Activated T-cell treated with anti-CD3 and anti-CD28 coated beads, Interleukin-2, amount 50 U/mL, for 72 hours (primary cell): ENCODE measurements around the gene ESR2. TPM values are rescaled to one million over a fixed set of nuclear protein-coding genes. Genes with fewer than 3 reads are reported as not detected.
"Not testable (repeated sequence)": the region's sequence is repeated elsewhere in the genome, so short reads cannot be mapped to it uniquely, and the experiment has no call there.

Experiments
- ATAC-seq, 2 donors: fragments of 150-1000 bp; cut with Tn5 transposase; replicated peaks in 1 of 2; 2 replicates each; pipeline ENCODE4 v1.10.0; 2021; ENCODE audit warnings: moderate library complexity in 2 of 2, mild to moderate bottlenecking in 1 of 2
- DNase-seq, 2 donors: peaks; one replicate each; pipeline ENCODE4 v3.0.0; 2021 to 2022; ENCODE audit warnings: mixed read lengths in 1 of 2
- H3K27ac Mint-ChIP-seq: one replicate; pipeline ENCODE4 v1.8.0; 2022; ENCODE audit warnings: mild to moderate bottlenecking, moderate library complexity, mixed read lengths
- H3K27me3 Mint-ChIP-seq: one replicate; pipeline ENCODE4 v1.8.0; 2022; ENCODE audit warnings: low read depth, mixed read lengths
- H3K36me3 Mint-ChIP-seq, 2 donors: one replicate each; pipeline ENCODE4 v1.8.0; 2022; ENCODE audit warnings: mixed read lengths in 2 of 2, mild to moderate bottlenecking in 1 of 2; ENCODE audit not compliant: insufficient read depth in 2 of 2
- H3K4me1 Mint-ChIP-seq: one replicate; pipeline ENCODE4 v1.8.0; 2022; ENCODE audit warnings: low read depth, mixed read lengths
- H3K4me3 Mint-ChIP-seq, 2 donors: one replicate each; pipeline ENCODE4 v1.8.0; 2022; ENCODE audit warnings: mild to moderate bottlenecking in 2 of 2, mixed read lengths in 2 of 2, moderate library complexity in 2 of 2
- H3K9me3 Mint-ChIP-seq, 2 donors: one replicate each; pipeline ENCODE4 v1.8.0; 2022; ENCODE audit warnings: mixed read lengths in 2 of 2
- total RNA-seq, 2 donors: library from RNA; stranded (reverse); gene quantifications; one replicate each; pipeline ENCODE4 v1.2.3, GENCODE V29; 2022

ESR2 gene
- total RNA-seq, 2 donors from 2014 or later: 0.23 to 1.0 TPM

- ATAC-seq (no peak), DNase-seq (no peak)
- no peak overlapping the region for H3K27ac Mint-ChIP-seq
- H3K4me1 Mint-ChIP-seq: no peaks in the 10 kb centered on the region
- no peak overlapping the region for H3K4me3 Mint-ChIP-seq
- H3K9me3 Mint-ChIP-seq: no peaks in the 10 kb centered on the region
- H3K36me3 Mint-ChIP-seq: peaks cover 2% of the 10 kb centered on the region in 2 donors
- no peaks in the 10 kb centered on the region for H3K27me3 Mint-ChIP-seq
Measured at GRCh38 chr14:64213853-64214570, 80.2 kb downstream of the ESR2 start.

GRCh38 chr14:64213086-64213485 lies 81.1 kb downstream of the ESR2 start:
- no peak for DNase-seq
- Mint-ChIP-seq H3K27ac (no peak overlapping the region), H3K4me3 (no peak overlapping the region), H3K36me3 (peaks cover 2% of the 10 kb centered on the region in 2 donors), H3K27me3 (no peaks in the 10 kb centered on the region), H3K9me3 (no peaks in the 10 kb centered on the region), H3K4me1 (no peaks in the 10 kb centered on the region)
- ATAC-seq: no peak

- no peak for ATAC-seq
- no peaks in the 10 kb centered on the region for H3K9me3 Mint-ChIP-seq
Measured at GRCh38 chr14:64212666-64213065, 81.5 kb downstream of the ESR2 start.

GRCh38 chr14:64210912-64211311 lies 83.3 kb downstream of the ESR2 start:
- not testable (repeated sequence) for ATAC-seq, H3K9me3 Mint-ChIP-seq, H3K4me1 Mint-ChIP-seq, DNase-seq, H3K27me3 Mint-ChIP-seq, H3K4me3 Mint-ChIP-seq, H3K36me3 Mint-ChIP-seq
- peak overlapping the region; percentile 13 for H3K27ac Mint-ChIP-seq

More at GRCh38 chr14:64212666-64213065, 81.5 kb downstream of the ESR2 start:
- Mint-ChIP-seq H3K36me3 (peaks cover 2% of the 10 kb centered on the region in 2 donors), H3K4me3 (no peak overlapping the region), H3K27me3 (no peaks in the 10 kb centered on the region), H3K27ac (no peak overlapping the region), H3K4me1 (no peaks in the 10 kb centered on the region)
- DNase-seq: no peak

GRCh38 chr14:64210216-64210615 lies 84.0 kb downstream of the ESR2 start:
- no peaks in the 10 kb centered on the region for H3K4me1 Mint-ChIP-seq
- ATAC-seq: no peak
- H3K4me3 Mint-ChIP-seq: no peak overlapping the region
- no peaks in the 10 kb centered on the region for H3K9me3 Mint-ChIP-seq
- no peak overlapping the region for H3K27ac Mint-ChIP-seq
- H3K27me3 Mint-ChIP-seq: no peaks in the 10 kb centered on the region
- H3K36me3 Mint-ChIP-seq: peaks cover 0 to under 1% of the 10 kb centered on the region in 2 donors
- no peak for DNase-seq

- ATAC-seq (no peak), DNase-seq (no peak)
Measured at GRCh38 chr14:64209444-64210131, 84.6 kb downstream of the ESR2 start.

GRCh38 chr14:64208981-64209380 lies 85.2 kb downstream of the ESR2 start:
- DNase-seq (no peak), ATAC-seq (no peak)
- no peak overlapping the region for H3K4me3 Mint-ChIP-seq
- no peak overlapping the region for H3K27ac Mint-ChIP-seq
- no peaks in the 10 kb centered on the region for H3K9me3 Mint-ChIP-seq
- no peaks in the 10 kb centered on the region for H3K36me3 Mint-ChIP-seq
- no peaks in the 10 kb centered on the region for H3K4me1 Mint-ChIP-seq
- H3K27me3 Mint-ChIP-seq: no peaks in the 10 kb centered on the region

More at GRCh38 chr14:64209444-64210131, 84.6 kb downstream of the ESR2 start:
- H3K4me1 Mint-ChIP-seq: no peaks in the 10 kb centered on the region
- no peaks in the 10 kb centered on the region for H3K36me3 Mint-ChIP-seq
- H3K4me3 Mint-ChIP-seq: no peak overlapping the region
- H3K27me3 Mint-ChIP-seq: no peaks in the 10 kb centered on the region
- no peaks in the 10 kb centered on the region for H3K9me3 Mint-ChIP-seq
- no peak overlapping the region for H3K27ac Mint-ChIP-seq

- DNase-seq: no peak
- Mint-ChIP-seq H3K27ac (no peak overlapping the region), H3K4me1 (peaks cover 5% of the 10 kb centered on the region), H3K4me3 (no peak overlapping the region), H3K9me3 (no peaks in the 10 kb centered on the region), H3K27me3 (no peaks in the 10 kb centered on the region), H3K36me3 (no peaks in the 10 kb centered on the region)
- no peak for ATAC-seq
Measured at GRCh38 chr14:64208261-64208660, 85.9 kb downstream of the ESR2 start.

- H3K27ac Mint-ChIP-seq: peak overlapping the region; percentile 29
- H3K4me1 Mint-ChIP-seq: peaks cover 6% of the 10 kb centered on the region
- no peaks in the 10 kb centered on the region for H3K27me3 Mint-ChIP-seq
- no peak overlapping the region for H3K4me3 Mint-ChIP-seq
- H3K9me3 Mint-ChIP-seq: no peaks in the 10 kb centered on the region
- H3K36me3 Mint-ChIP-seq: no peaks in the 10 kb centered on the region
- DNase-seq: no peak
- no peak for ATAC-seq
Measured at GRCh38 chr14:64203366-64204006, 90.7 kb downstream of the ESR2 start.

GRCh38 chr14:64202716-64203115 lies 91.5 kb downstream of the ESR2 start:
- H3K27ac Mint-ChIP-seq: no peak overlapping the region

GRCh38 chr14:64201921-64202545 lies 92.1 kb downstream of the ESR2 start:
- H3K4me1 Mint-ChIP-seq: peaks cover 10% of the 10 kb centered on the region
- ATAC-seq (no peak), DNase-seq (no peak)
- no peaks in the 10 kb centered on the region for H3K36me3 Mint-ChIP-seq
- no peak overlapping the region for H3K4me3 Mint-ChIP-seq
- no peaks in the 10 kb centered on the region for H3K27me3 Mint-ChIP-seq
- no peak overlapping the region for H3K27ac Mint-ChIP-seq
- H3K9me3 Mint-ChIP-seq: no peaks in the 10 kb centered on the region

More at GRCh38 chr14:64202716-64203115, 91.5 kb downstream of the ESR2 start:
- H3K9me3 Mint-ChIP-seq: no peaks in the 10 kb centered on the region
- peaks cover 6% of the 10 kb centered on the region for H3K4me1 Mint-ChIP-seq
- DNase-seq (no peak), ATAC-seq (no peak)
- H3K4me3 Mint-ChIP-seq: no peak overlapping the region
- H3K27me3 Mint-ChIP-seq: no peaks in the 10 kb centered on the region
- H3K36me3 Mint-ChIP-seq: no peaks in the 10 kb centered on the region

GRCh38 chr14:64201296-64201695 lies 92.9 kb downstream of the ESR2 start:
- H3K36me3 Mint-ChIP-seq: no peaks in the 10 kb centered on the region
- no peaks in the 10 kb centered on the region for H3K9me3 Mint-ChIP-seq
- DNase-seq: no peak
- no peak overlapping the region for H3K4me3 Mint-ChIP-seq
- no peaks in the 10 kb centered on the region for H3K27me3 Mint-ChIP-seq
- no peak for ATAC-seq
- H3K27ac Mint-ChIP-seq: no peak overlapping the region
- H3K4me1 Mint-ChIP-seq: peaks cover 17% of the 10 kb centered on the region

GRCh38 chr14:64200170-64200569 lies 94.0 kb downstream of the ESR2 start:
- H3K27ac Mint-ChIP-seq: no peak overlapping the region
- DNase-seq (no peak), ATAC-seq (no peak)
- no peak overlapping the region for H3K4me3 Mint-ChIP-seq
- no peaks in the 10 kb centered on the region for H3K9me3 Mint-ChIP-seq
- no peaks in the 10 kb centered on the region for H3K27me3 Mint-ChIP-seq
- peaks cover 28% of the 10 kb centered on the region for H3K4me1 Mint-ChIP-seq
- no peaks in the 10 kb centered on the region for H3K36me3 Mint-ChIP-seq
